Bladder microvascular endothelial cell (primary cell): Measurements from ENCODE around the gene AQR. TPM values are rescaled to one million over a fixed set of nuclear protein-coding genes. Genes with fewer than 3 reads are reported as not detected.

Source experiments
- total RNA-seq: library from RNA; depleted of rRNA; stranded (reverse); fragments of >200 nt; gene quantifications from 2 replicates; pipeline ENCODE4 v1.2.3, GENCODE V29; 2014

Gene AQR
- 13.0 and 29.9 TPM in 2 replicates for total RNA-seq

GRCh38 chr15:34969340-34970097 is at the start of gene AQR:
AQR (minus strand) TSS chr15:34969742; CDS start chr15:34969613, 129 bp downstream.

GRCh38 chr15:34988027-34988902 is 18.7 kb upstream of the AQR start, which contains the start of gene ZNF770:
ZNF770 (minus strand) TSS chr15:34988287; CDS start chr15:34983434, 4,853 bp downstream.

Other genes with a start within 250 kb of the AQR start
- gene GJD2, start 214.7 kb downstream of the AQR start, total RNA-seq, result not detected in 2 replicates
- gene ACTC1, start 174.2 kb downstream of the AQR start, total RNA-seq, result 0.49 TPM in 1 of 2 replicates, not detected in the other
- gene ZNF770, start 18.5 kb upstream of the AQR start, total RNA-seq, result 14.7 and 38.3 TPM in 2 replicates
- not detected in 2 replicates for gene NANOGP8, start 115.6 kb upstream of the AQR start, total RNA-seq